SK-N-SH (cell line): ENCODE data around the gene DPF3. TPM values are rescaled to one million over a fixed set of nuclear protein-coding genes. Genes with fewer than 3 reads are reported as not detected.

Source experiments
- CTCF ChIA-PET: fragments of 300-600, 350-600 bp; formaldehyde crosslinking; extraction: SDS; loops from one replicate; lab custom pipeline; 2021; lab: Yijun Ruan, JAX
- POLR2A ChIA-PET: fragments of 350-600 bp; sonication (Branson Sonifier 250); formaldehyde crosslinking; extraction: SDS; loops from one replicate; lab custom pipeline; 2020; ENCODE audit warnings: antibody characterized with exemption, inconsistent platforms; lab: Yijun Ruan, JAX
- DNase-seq: peaks from one replicate; pipeline ENCODE4 v3.0.0; 2012
- H2AFZ ChIP-seq: fragments of 200-600 bp; sonication (generic); 2 replicates; pipeline ENCODE4 v1.8.1; 2016; ENCODE audit warnings: antibody characterized with exemption, mild to moderate bottlenecking, low read depth
- H3F3A ChIP-seq: fragments of 200-600 bp; sonication (generic); replicated peaks from 2 replicates; pipeline ENCODE3; 2016; ENCODE audit warnings: antibody characterized with exemption, mild to moderate bottlenecking; ENCODE audit not compliant: insufficient read depth
- H3K27ac ChIP-seq, 2 experiments: fragments of 200-500 bp in 1 of 2; fragments of 200-600 bp in 1 of 2; sonication (Bioruptor generic) in 1 of 2; sonication (generic), shearing (Covaris generic) in 1 of 2; 2 replicates each; pipeline versions ENCODE4 v1.5.1 to v1.6.1; 2014 to 2016; ENCODE audit warnings: low read depth in 2 of 2, inconsistent platforms in 1 of 2, low read length in 1 of 2, mild to moderate bottlenecking in 1 of 2, mixed read lengths in 1 of 2
- H3K27me3 ChIP-seq: fragments of 200-600 bp; sonication (generic), shearing (Covaris generic); 2 replicates; pipeline ENCODE4 v1.6.1; 2016; ENCODE audit warnings: mixed run types; ENCODE audit not compliant: insufficient read depth
- H3K36me3 ChIP-seq, 2 experiments: fragments of 200-500 bp in 1 of 2; fragments of 200-600 bp in 1 of 2; sonication (Bioruptor generic) in 1 of 2; sonication (generic) in 1 of 2; replicated peaks in 1 of 2; 2 replicates each; pipeline versions ENCODE3 to v1.5.1; 2014 to 2016; ENCODE audit warnings: low read length in 1 of 2, mild to moderate bottlenecking in 1 of 2; ENCODE audit not compliant: insufficient read depth in 2 of 2, control insufficient read depth in 1 of 2
- H3K4me1 ChIP-seq, 2 experiments: fragments of 200-500 bp in 1 of 2; fragments of 200-600 bp in 1 of 2; sonication (Bioruptor generic) in 1 of 2; sonication (generic), shearing (Covaris generic) in 1 of 2; 2 replicates each; pipeline versions ENCODE4 v1.5.1 to v1.6.1; 2014 to 2016; ENCODE audit warnings: low read depth in 1 of 2, low read length in 1 of 2, mixed run types in 1 of 2; ENCODE audit not compliant: insufficient read depth in 2 of 2, control insufficient read depth in 1 of 2
- H3K4me2 ChIP-seq: fragments of 200-600 bp; sonication (generic), shearing (Covaris generic); 2 replicates; pipeline ENCODE4 v1.6.1; 2017; ENCODE audit warnings: mixed run types
- H3K4me3 ChIP-seq, 2 experiments: fragments of 200-500 bp in 1 of 2; fragments of 200-600 bp in 1 of 2; sonication (Bioruptor generic) in 1 of 2; sonication (generic), shearing (Covaris generic) in 1 of 2; 2 replicates each; pipeline versions ENCODE4 v1.5.1 to v1.8.1; 2014 to 2016; ENCODE audit warnings: low read depth in 2 of 2, inconsistent platforms in 1 of 2, low read length in 1 of 2, mild to moderate bottlenecking in 1 of 2, mixed read lengths in 1 of 2, moderate library complexity in 1 of 2
- H3K79me2 ChIP-seq: fragments of 200-600 bp; sonication (generic); 2 replicates; pipeline ENCODE4 v1.8.1; 2017; ENCODE audit warnings: mild to moderate bottlenecking; ENCODE audit not compliant: insufficient read depth
- H3K9ac ChIP-seq: fragments of 200-600 bp; sonication (generic); 2 replicates; pipeline ENCODE4 v1.6.1; 2017; ENCODE audit warnings: mixed run types
- H3K9me2 ChIP-seq: fragments of 200-600 bp; sonication (generic); 2 replicates; pipeline ENCODE4 v1.6.1; 2017; ENCODE audit warnings: mixed run types
- H3K9me3 ChIP-seq: fragments of 200-600 bp; sonication (generic); 2 replicates; pipeline ENCODE4 v1.6.1; 2017; ENCODE audit warnings: mixed run types, mild to moderate bottlenecking, moderate library complexity
- H4K20me1 ChIP-seq: fragments of 200-600 bp; sonication (generic); 2 replicates; pipeline ENCODE4 v1.6.1; 2017; ENCODE audit warnings: mild to moderate bottlenecking, mixed run types; ENCODE audit not compliant: insufficient read depth
- CHD2 ChIP-seq: fragments of 150-350 bp; IDR thresholded peaks from 2 replicates; pipeline ENCODE4 v1.6.1; 2018; ENCODE audit warnings: low read length; ENCODE audit not compliant: partially characterized antibody
- EP300 ChIP-seq, 2 experiments: IDR thresholded peaks; 2 replicates each; pipeline versions ENCODE4 v1.4.0 to v1.6.1; 2012; ENCODE audit warnings: borderline replicate concordance in 1 of 2, low read depth in 1 of 2, low read length in 1 of 2
- FOSL2 ChIP-seq: IDR thresholded peaks from 2 replicates; pipeline ENCODE4 v1.4.0; 2012; ENCODE audit warnings: low read depth, mild to moderate bottlenecking, moderate library complexity, borderline replicate concordance
- MXI1 ChIP-seq: IDR thresholded peaks from 2 replicates; pipeline ENCODE4 v1.6.1; 2012; ENCODE audit warnings: mild to moderate bottlenecking, low read depth, low read length, improper control_type of control experiment
- NRF1 ChIP-seq: IDR thresholded peaks from 2 replicates; pipeline ENCODE4 v1.6.1; 2012; ENCODE audit warnings: low read depth, mild to moderate bottlenecking, low read length
- POLR2AphosphoS5 ChIP-seq: IDR thresholded peaks from 2 replicates; pipeline ENCODE4 v1.6.1; 2012; ENCODE audit warnings: low read depth, low read length
- RAD21 ChIP-seq: IDR thresholded peaks from 2 replicates; pipeline ENCODE4 v1.6.1; 2012; ENCODE audit warnings: mild to moderate bottlenecking, low read length
- RXRA ChIP-seq: IDR thresholded peaks from 2 replicates; pipeline ENCODE4 v1.4.0; 2012; ENCODE audit warnings: low read depth, mild to moderate bottlenecking, borderline replicate concordance
- SIN3A ChIP-seq: IDR thresholded peaks from 2 replicates; pipeline ENCODE4 v1.6.1; 2012; ENCODE audit warnings: low read depth, mild to moderate bottlenecking, low read length, moderate library complexity, borderline replicate concordance
- SMC3 ChIP-seq: IDR thresholded peaks from 2 replicates; pipeline ENCODE4 v1.6.1; 2012; ENCODE audit warnings: low read depth, low read length, improper control_type of control experiment
- TCF12 ChIP-seq: IDR thresholded peaks from 2 replicates; pipeline ENCODE4 v1.4.0; 2012
- TEAD4 ChIP-seq: IDR thresholded peaks from 2 replicates; pipeline ENCODE4 v1.4.0; 2012; ENCODE audit warnings: mild to moderate bottlenecking, borderline replicate concordance; ENCODE audit not compliant: insufficient read depth
- YY1 ChIP-seq: IDR thresholded peaks from 2 replicates; pipeline ENCODE4 v1.4.0; 2012; ENCODE audit warnings: low read depth, mild to moderate bottlenecking
- WGBS: methylation state at CpG from one replicate; pipeline ENCODE4 v1.1.6; 2017; ENCODE audit warnings: low lambda C conversion rate; 5-methylcytosine and 5-hydroxymethylcytosine counted together
- polyA plus RNA-seq, 3 experiments: library from polyadenylated mRNA; depleted of rRNA; stranded (reverse); fragments of >200 nt; gene quantifications; 2 replicates each; pipeline ENCODE4 v1.2.3, GENCODE V29; 2012
- TF ChIP-seq, protein P1 (sequence below): fragments of 150-350 bp; IDR thresholded peaks from 2 replicates; pipeline ENCODE4 v1.6.1; 2016; ENCODE audit warnings: mild to moderate bottlenecking, low read depth, low read length
- TF ChIP-seq, protein P2 (sequence below): fragments of 200-600 bp; sonication (generic); IDR thresholded peaks from 2 replicates; pipeline ENCODE4 v1.6.1; 2017; ENCODE audit warnings: antibody characterized with exemption, mild to moderate bottlenecking, moderate library complexity
- TF ChIP-seq, protein P3 (sequence below): IDR thresholded peaks from 2 replicates; pipeline ENCODE4 v1.4.0; 2012; ENCODE audit warnings: low read depth, borderline replicate concordance

Gene DPF3
- polyA plus RNA-seq, 1 of the 3 experiments (the other 2 are of a cell fraction) = 2.8 TPM

GRCh38 chr14:72906316-72906715, 12.4 kb upstream of the DPF3 start:
- 14% methylated on average over 3 of the region's 3 CpGs for WGBS
- ChIA-PET POLR2A (no interaction called here), CTCF (interaction anchor here (1.4 to 10.8 kb wide), 7 partner anchors 42 to 392 kb away, joined by 3 to 339 read pairs (median 36); no protein-coding TSS in a partner anchor)
- Histone ChIP-seq H2AFZ (no peak overlapping the region), H3K27ac (no peak overlapping the region), H3K27me3 (no peaks in the 10 kb centered on the region), H3K9ac (no peak overlapping the region), H3K9me2 (no peaks in the 10 kb centered on the region), H3K9me3 (no peaks in the 10 kb centered on the region), H3K4me1 (peaks cover 0 to 33% of the 10 kb centered on the region in 2 experiments; a peak in 1 of 4 replicates), H3K79me2 (no peaks in the 10 kb centered on the region), H3K36me3 (no peaks in the 10 kb centered on the region), H3K4me3 (no peak overlapping the region), H3K4me2 (peak overlapping the region; percentile 17; the same call in 1 of the 2 replicates), H4K20me1 (no peaks in the 10 kb centered on the region), H3F3A (no peaks in the 10 kb centered on the region)
- peak; percentile 36; the same call in 1 of the 2 replicates for TF ChIP-seq FOSL2
- no peak for TF ChIP-seq SMC3
- TF ChIP-seq TEAD4 = peak; percentile 52; the same call in 1 of the 2 replicates
- no peak for TF ChIP-seq RAD21
- no peak for TF ChIP-seq CHD2
- no peak for TF ChIP-seq RXRA
- TF ChIP-seq SIN3A = no peak
- TF ChIP-seq, protein P1, sequence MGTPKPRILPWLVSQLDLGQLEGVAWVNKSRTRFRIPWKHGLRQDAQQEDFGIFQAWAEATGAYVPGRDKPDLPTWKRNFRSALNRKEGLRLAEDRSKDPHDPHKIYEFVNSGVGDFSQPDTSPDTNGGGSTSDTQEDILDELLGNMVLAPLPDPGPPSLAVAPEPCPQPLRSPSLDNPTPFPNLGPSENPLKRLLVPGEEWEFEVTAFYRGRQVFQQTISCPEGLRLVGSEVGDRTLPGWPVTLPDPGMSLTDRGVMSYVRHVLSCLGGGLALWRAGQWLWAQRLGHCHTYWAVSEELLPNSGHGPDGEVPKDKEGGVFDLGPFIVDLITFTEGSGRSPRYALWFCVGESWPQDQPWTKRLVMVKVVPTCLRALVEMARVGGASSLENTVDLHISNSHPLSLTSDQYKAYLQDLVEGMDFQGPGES = no peak
- peak; percentile 26; the same call in 1 of the 2 replicates for TF ChIP-seq TCF12
- TF ChIP-seq, protein P2, sequence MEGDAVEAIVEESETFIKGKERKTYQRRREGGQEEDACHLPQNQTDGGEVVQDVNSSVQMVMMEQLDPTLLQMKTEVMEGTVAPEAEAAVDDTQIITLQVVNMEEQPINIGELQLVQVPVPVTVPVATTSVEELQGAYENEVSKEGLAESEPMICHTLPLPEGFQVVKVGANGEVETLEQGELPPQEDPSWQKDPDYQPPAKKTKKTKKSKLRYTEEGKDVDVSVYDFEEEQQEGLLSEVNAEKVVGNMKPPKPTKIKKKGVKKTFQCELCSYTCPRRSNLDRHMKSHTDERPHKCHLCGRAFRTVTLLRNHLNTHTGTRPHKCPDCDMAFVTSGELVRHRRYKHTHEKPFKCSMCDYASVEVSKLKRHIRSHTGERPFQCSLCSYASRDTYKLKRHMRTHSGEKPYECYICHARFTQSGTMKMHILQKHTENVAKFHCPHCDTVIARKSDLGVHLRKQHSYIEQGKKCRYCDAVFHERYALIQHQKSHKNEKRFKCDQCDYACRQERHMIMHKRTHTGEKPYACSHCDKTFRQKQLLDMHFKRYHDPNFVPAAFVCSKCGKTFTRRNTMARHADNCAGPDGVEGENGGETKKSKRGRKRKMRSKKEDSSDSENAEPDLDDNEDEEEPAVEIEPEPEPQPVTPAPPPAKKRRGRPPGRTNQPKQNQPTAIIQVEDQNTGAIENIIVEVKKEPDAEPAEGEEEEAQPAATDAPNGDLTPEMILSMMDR = no peak
- no peak for TF ChIP-seq EP300 (IDR thresholded peaks at IDR 0.05; ENCODE audit: borderline replicate concordance in 1 of 2, low read depth in 1 of 2, low read length in 1 of 2)
- no peak for TF ChIP-seq YY1
- no peak for DNase-seq

DNA sequence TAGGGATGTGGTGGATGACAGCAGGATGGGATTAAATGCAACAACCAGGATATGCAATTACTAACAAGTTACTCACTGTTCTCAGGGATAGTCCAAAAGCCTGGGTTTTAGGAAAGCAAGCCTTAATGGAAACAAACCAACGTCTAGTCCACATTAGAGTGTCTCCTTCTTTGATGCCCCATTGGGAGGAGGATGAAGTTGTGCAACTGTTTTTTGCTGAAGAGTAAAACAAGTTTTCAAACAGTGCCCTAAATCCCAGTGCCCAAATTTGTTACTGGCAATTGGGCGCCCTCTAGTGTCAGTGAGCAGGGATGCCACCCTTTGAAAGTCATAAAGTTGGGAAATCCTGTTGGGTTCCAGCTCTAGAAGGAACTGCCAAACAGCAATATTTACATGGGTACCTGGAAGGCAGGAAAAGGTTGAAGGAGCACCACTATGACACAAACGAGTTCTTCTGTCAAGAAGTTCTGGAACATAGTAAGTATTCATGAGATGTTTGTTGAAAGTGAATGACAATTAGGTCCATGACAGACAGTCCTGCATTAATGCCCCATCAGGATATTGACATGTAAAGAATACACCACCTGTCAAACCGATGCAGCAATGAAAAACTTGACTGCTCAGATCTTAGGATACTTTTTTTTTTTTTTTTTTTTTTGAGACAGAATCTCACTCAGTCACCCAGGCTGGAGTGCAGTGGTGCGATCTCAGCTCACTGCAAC, 11.1 kb upstream of the DPF3 start:
- Histone ChIP-seq H3K9ac (no peak overlapping the region), H3F3A (no peaks in the 10 kb centered on the region), H4K20me1 (no peaks in the 10 kb centered on the region), H2AFZ (no peak overlapping the region), H3K4me2 (no peak overlapping the region), H3K9me2 (no peaks in the 10 kb centered on the region), H3K9me3 (no peaks in the 10 kb centered on the region), H3K27ac (no peak overlapping the region), H3K79me2 (no peaks in the 10 kb centered on the region), H3K27me3 (no peaks in the 10 kb centered on the region), H3K36me3 (no peaks in the 10 kb centered on the region), H3K4me3 (no peak overlapping the region; a peak in 1 of 4 replicates), H3K4me1 (peaks cover 0 to 33% of the 10 kb centered on the region in 2 experiments; a peak in 1 of 4 replicates)
- CTCF ChIA-PET = interaction anchor here (0.6 to 10.8 kb wide), 60 partner anchors 10 to 447 kb away, joined by 3 to 339 read pairs (median 4); partner anchors contain the start of genes DCAF4 and DPF3
- TF ChIP-seq MXI1 = no peak
- TF ChIP-seq RXRA = no peak
- TF ChIP-seq, protein P2 = peak; percentile 96
- no peak for TF ChIP-seq TCF12
- peak; percentile 97 for TF ChIP-seq SMC3
- peak; percentile 96 for TF ChIP-seq RAD21
- TF ChIP-seq, protein P3, sequence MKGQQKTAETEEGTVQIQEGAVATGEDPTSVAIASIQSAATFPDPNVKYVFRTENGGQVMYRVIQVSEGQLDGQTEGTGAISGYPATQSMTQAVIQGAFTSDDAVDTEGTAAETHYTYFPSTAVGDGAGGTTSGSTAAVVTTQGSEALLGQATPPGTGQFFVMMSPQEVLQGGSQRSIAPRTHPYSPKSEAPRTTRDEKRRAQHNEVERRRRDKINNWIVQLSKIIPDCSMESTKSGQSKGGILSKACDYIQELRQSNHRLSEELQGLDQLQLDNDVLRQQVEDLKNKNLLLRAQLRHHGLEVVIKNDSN = no peak
- no peak for TF ChIP-seq POLR2AphosphoS5
- 0 out of 2 replicates have a peak, but pooled peaks have one; percentile 9 for TF ChIP-seq NRF1
- DNase-seq = peak; percentile 65
- WGBS = 22% methylated on average over 5 of the region's 5 CpGs
- POLR2A ChIA-PET = no interaction called here
